HG02938 (cell line): ENCODE measurements around the gene PTGFR.

Source experiments
- ATAC-seq: cut with Tn5 transposase; IDR thresholded peaks from one replicate; pipeline ENCODE4 v1.9.1; 2021; ENCODE audit warnings: mild to moderate bottlenecking, moderate library complexity; ENCODE audit not compliant: unreplicated experiment

PTGFR gene

DNA sequence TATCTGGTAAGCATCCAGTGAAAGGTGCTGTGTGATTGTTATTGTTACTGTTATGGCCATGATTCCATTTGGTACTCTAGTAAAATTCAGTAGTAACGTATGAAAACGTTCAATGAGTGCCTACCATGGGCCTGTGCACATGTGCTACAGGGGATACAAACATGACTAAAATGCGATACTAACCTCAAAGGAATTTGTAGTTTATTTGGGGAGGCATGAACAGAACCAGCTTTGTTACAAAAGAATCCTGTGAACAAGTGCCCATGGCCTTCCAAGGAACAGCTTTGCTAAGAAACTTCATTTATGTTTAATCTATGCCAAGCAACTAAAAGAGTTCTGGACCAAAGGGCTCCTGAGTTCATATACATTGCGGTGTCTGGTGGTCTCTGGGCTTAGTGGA lies 28.7 kb downstream of the PTGFR start:
- ATAC-seq: no peak

DNA sequence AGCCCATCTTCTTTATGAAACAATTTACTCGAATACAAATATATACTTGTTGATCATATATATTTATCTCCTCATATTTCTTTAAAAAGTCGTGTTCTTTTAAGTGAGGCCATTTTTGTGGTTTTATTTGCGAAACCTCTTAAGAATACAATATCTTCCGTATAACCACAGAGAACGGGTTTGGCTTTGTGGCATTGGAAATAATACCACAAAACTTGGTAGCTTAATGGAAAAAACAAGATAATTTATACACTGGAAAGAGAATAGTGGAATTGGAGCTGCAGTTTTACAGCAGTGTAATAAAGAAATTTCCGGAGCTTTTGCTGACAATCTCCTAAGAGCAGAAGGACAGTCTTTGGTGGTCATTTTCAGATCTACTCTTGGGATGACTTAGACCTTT lies 29.4 kb downstream of the PTGFR start:
- no peak for ATAC-seq

DNA sequence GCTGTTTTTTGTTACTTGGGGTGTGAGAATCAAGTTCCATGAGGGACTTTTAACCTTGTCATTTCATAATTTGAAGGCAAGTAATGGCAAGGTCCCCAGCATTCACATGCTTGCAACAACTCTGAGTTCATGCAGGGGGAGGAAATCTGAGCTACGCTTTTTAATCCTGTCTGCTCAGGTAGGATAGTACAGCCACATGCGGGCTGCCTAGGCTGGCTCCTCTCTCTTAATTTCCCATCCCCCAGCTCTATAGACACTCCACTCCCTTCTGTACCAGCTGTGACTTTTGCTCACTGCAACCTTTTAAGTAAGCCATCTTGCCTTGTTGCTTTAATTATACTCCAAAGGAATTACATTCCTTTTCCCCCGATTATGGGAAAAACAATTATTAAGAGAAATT lies 30.1 kb downstream of the PTGFR start:
- ATAC-seq: no peak

DNA sequence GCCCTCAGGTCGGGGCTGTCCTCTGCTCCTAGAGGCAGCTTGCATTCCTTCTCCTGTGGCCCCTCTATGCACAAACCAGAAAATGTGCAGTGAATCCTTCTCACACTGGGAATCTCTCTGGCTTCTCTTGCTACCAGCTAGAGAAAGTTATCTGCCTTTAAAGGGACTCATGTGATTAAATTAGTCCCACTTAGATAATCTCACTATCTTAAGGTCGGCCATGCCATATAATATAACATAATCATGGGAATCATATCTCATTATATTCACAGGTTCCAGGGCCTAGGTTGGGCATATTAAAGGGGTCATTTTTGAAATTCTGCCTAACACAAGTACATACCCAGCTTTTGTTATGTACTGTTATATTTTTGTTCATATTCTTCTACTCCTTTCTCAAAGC lies 31.4 kb downstream of the PTGFR start:
- no peak for ATAC-seq

DNA sequence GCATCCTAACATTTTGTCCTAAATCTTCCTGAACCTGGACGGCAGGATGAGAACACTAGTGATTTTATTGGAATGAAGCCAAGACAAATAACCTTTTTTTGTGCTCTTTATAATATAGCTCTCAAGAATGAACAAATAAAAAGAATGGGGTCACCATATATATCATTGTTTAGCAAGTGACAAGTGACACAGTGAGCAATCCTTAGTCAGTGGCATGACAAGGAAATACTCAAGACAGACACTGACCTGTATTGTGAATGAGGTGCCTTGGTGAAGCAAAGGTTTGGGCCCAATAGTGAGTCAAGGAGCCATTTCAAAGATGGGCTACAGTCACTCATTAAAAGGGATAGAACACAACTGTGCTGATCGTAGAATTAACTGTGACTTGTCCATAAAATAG lies 35.7 kb downstream of the PTGFR start:
- no peak for ATAC-seq

DNA sequence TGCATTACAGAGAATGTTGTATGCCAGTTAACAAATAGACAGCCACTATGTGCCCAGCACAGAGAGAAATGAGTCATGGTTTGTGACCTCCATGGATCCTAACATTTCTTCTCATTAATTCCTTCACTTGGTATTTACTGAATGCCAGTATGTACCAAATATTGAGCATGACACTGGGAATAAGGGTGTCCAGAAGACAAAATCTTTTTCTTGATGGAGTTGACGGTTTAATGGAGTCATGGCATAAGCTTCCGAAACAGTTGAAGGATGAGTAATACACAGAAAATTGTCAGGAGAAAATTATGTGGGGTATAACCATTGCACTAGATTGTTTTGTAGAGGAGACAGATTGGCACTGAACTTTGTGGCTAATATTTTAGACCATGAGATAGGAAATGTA lies 36.9 kb downstream of the PTGFR start:
- no peak for ATAC-seq

DNA sequence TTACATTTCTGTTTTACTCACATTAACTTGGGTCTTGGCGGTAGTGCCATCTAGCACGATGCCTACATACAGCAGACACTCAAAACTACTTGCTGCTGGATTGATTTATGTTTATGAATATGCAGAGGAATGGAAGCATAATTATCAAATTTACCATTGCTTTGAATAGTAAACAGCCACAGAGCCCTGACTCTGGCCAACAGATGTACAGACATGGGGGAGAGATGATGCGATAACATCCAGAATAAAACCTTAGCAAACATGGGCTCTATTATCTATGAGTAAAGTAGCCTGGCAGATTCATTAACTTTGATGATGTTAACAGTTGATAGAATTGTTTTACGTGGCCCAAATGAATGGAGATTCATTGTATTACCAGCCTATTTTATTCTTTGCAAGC lies 42.8 kb downstream of the PTGFR start:
- no peak for ATAC-seq

DNA sequence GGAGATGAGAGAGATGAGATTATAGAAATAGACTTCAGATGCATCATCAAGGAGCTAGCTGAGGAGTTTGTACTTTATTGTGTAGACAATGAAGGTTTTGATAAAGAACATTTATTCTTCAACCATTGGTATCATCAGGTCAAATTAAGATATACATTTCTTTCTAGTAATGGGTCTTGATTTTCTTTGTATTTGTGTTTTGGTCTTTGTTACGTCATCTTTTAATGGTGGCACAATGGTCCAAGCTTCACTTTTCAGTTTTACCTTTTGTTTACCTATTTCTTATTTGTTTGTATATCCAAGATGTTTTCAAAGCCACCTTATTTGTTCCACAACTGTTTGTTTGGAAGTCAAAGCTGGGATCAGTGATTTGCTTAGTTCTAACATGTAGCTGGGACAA lies 44.5 kb downstream of the PTGFR start:
- no peak for ATAC-seq

DNA sequence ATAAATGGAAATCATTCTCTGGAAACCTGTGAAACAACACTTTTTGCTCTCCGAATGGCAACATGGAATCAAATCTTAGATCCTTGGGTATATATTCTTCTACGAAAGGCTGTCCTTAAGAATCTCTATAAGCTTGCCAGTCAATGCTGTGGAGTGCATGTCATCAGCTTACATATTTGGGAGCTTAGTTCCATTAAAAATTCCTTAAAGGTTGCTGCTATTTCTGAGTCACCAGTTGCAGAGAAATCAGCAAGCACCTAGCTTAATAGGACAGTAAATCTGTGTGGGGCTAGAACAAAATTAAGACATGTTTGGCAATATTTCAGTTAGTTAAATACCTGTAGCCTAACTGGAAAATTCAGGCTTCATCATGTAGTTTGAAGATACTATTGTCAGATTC lies 45.7 kb downstream of the PTGFR start:
- ATAC-seq: no peak

DNA sequence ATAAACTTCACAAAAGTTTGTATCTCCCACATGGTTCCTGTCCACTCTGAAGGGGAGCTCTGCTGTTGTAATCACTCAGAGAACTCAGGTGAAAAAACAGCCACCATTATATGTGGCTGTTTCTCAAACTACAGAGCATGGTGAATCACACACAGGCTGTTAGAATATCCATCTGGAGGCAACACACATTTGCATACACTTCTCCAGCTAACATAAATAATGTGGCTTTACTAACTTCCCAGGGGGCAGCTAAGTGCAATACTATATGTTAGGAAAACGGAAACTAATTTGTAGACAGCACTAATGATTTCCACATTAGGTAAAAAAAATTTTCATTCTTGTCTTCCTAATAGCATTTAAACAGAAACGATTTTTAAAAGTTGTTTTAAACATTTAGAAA lies 49.3 kb downstream of the PTGFR start:
- no peak for ATAC-seq

DNA sequence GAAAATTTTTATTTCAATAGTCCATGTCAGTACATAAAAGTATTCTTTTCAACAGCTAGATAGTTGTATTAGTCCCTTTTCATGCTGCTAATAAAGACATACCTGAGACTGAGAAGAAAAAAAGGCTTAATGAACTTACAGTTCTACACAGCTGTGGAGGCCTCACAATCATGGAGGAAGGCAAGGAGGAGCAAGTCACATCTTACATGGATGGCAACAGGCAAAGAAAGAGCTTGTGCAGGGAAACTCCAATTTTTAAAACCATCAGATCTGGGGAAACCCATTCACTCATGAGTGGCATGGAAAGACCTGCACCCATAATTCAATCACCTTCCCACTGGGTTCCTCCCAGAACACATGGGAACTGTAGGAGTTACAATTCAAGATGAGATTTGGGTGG lies 50.7 kb downstream of the PTGFR start:
- no peak for ATAC-seq

DNA sequence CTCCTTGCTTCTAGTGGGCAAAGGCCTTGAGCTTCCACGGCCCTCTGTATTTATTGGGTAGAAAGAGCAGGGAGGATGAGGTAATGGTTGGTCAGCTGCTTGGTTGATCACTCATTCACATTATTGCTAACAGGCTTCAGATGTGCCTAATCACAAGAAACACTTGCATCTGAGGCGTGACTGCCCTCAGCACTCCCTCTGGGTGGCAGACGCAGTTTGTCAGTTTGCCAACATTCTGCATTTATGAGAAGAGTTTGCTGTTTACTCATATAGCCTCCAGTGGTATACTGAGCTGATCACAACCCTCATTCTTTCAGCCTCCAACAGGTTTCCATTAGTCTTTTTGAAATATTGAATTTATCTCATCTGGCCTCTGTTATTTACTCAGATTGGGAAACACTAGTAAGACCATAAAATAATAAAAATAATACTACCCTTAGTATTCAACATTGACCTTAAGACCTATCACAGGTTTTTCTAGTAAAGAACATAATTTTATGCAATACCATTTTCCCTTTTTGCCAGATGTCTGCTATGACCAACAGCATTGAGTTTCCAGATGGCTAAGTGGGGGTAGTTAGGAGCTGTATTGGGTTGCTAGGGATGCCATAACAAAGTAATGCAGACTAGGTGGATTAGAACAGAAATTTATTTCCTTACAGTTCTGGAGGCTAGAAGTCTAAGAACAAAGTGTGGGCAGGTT lies 53.3 kb downstream of the PTGFR start:
- no peak for ATAC-seq

DNA sequence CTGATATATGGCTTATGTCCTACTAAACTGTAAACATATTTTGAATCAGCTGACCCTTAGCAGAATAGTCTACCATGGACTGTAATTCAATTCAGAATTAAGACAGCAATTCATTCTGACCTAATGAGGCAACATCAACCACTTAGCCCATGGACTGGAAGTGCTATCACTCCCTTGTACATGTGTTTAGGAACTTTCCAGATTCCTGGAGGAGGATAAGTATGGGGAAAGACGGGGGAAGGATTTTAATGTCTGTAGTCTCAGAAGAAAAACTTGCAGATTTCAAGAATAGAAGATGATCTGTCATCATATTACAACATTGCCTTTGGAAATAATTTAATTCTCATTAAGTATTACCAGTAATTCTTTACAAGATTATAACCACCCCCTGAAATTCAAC lies 56.3 kb downstream of the PTGFR start:
- no peak for ATAC-seq

DNA sequence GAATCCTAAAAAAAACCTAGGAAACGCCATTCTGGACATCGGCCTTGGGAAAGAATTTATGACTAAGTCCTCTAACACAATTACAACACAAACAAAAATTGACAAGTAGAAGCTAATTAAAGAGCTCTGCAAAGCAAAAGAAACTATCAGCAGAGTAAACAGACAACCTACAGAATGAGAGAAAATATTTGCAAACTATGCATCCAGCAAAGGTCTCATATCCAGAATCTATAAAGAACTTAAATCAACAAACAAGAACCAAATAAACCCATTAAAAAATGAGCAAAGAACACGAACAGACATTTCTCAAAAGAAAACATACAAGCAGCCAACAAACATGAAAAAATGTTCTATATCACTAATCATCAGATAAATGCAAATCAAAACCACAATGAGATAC lies 58.6 kb downstream of the PTGFR start:
- no peak for ATAC-seq

DNA sequence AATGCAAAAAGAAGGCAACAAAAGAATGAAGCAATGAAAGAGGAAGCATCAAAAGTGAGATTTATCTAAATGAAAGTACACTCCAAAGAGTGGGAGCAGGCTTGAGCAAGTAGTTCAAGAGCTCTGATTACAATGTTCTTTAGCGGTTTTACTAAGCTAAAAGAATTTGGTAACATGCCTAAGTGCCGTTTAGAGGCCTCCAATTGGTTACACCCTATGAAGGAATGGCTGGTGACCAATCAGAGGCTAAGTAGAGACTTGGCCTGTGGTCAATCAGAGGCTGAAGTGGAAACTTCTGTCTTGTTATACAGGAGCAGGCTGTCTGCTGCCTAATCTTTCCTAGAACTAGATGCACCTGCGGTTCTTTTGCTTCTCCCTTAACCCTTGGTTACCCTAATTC lies 59.1 kb downstream of the PTGFR start:
- no peak for ATAC-seq

DNA sequence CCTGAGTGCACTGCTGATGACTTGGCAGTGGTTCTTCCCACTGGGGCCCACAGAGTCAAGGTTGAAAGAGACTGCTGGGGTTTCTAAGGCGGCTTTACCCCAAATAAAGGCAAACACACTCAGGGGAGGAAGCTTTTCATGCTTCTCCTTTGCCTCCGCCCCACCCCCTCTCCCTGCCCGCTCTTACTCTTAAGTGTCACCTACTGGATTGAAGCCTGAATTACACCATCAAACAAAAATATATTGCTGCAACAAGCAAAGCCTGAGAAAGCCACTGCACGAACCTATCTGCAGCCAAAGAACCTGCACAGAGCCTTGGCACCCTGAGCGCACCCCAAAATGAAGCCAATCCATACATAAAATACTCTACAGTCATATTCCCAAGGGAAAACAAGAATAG lies 63.1 kb downstream of the PTGFR start:
- ATAC-seq: no peak

DNA sequence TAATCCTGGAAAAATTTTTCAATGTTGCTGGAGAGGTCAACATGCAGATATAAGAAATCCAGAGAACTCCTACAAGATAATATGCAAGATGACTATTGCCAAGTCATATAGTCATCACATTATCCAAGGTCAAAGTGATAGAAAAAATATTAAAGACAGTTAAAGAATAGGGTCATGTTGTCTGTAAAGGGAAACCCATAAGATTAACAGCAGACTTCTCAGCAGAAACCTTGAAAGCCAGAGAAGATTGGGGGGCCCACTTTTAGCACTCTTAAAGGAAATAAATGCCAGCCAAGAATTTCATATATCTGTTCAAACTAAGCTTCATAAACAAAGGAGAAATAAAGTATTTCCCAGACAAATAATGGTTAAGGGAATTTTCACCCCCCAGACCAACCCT lies 64.1 kb downstream of the PTGFR start:
- ATAC-seq: no peak

DNA sequence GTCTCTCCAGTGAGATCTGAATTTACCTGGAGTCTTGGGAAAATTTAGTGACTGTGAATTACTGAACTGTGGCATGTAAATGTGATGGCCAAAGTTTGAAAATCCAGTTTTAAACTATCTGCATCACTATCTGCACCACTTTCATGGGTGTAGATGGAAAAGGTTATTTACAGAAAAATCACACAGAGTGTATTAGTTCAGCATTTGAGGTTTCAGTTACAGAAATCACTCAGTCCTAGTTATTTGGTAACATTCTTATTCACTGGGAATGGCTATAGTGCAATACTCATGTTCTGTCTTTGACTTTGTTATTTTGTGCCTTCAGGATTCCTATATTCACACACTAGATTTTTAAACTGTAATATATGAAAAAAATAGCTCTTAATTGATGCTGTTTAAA lies 68.9 kb downstream of the PTGFR start:
- no peak for ATAC-seq

DNA sequence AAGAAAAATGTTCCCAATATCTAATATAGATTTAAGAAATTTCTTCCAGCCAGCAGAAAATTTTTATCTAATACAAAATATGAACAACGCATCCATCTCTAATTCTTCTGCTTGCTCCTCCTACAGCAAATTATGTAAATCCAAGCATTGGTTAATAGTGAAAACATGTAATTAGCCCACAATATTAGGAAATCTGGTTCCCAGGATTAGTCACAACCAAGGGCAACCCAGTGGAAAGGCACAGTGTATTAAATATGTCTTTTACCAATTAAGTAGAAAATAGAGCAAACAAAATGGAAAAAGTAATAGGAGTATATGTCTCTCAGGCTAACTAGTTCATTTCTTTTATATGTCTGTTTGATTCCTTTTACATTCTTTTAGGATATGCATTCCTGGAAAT lies 70.0 kb downstream of the PTGFR start:
- ATAC-seq: no peak

DNA sequence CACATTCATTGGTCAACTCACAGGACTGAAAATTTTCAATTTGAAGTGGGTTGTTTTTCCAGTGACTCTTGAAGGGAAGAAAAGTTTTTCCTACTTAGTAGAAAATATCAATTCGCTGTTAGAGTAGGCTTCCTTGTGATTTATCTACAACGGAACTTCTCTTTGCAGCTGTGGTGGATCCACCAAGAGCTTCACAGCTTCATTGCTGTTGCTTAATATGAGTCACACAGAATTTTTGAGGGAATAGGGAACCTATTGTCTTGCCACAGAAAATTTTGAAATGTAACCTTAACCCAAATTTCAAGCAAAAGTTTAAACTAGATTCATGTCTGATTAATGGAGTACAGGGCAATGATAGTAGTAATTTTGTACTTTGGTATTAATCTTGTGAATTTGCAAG lies 71.1 kb downstream of the PTGFR start:
- no peak for ATAC-seq

DNA sequence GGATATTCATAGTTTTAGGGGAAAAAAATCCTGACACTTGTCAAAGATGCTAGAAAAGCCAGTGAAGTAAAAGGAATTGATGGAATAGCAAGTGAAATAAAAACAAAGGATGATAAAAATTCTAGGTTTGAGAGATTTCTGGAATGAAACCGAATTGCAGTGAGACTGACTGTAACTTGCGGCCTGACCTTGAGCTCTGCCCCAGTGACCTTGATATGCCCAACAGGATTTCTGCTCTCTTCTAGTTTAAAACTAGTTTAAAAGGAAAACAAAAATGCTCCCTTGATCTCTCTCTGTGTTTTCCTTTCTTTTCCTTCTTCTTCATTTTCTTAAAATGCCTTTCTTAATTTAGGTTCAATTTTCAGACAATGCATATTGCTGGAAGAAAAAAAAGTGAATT lies 74.6 kb downstream of the PTGFR start:
- no peak for ATAC-seq

DNA sequence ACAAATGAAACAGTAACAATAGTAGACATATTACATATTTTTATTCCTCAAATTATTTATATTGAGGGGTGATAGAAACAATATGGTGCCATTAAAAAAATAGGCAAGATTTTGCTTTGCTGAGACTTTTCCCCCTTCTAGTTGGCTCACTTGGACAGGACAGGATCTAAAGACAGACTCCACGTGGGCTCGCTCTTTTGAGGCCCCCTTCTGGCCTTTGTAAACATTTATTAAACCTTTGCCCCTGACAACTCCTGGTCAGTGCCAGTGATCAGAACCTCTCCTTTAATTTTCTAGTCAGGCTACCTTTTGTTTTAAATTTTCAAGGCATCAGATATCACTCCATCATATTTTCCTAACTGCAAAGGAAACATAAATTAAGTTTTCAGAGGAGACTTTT lies 79.8 kb downstream of the PTGFR start:
- no peak for ATAC-seq

DNA sequence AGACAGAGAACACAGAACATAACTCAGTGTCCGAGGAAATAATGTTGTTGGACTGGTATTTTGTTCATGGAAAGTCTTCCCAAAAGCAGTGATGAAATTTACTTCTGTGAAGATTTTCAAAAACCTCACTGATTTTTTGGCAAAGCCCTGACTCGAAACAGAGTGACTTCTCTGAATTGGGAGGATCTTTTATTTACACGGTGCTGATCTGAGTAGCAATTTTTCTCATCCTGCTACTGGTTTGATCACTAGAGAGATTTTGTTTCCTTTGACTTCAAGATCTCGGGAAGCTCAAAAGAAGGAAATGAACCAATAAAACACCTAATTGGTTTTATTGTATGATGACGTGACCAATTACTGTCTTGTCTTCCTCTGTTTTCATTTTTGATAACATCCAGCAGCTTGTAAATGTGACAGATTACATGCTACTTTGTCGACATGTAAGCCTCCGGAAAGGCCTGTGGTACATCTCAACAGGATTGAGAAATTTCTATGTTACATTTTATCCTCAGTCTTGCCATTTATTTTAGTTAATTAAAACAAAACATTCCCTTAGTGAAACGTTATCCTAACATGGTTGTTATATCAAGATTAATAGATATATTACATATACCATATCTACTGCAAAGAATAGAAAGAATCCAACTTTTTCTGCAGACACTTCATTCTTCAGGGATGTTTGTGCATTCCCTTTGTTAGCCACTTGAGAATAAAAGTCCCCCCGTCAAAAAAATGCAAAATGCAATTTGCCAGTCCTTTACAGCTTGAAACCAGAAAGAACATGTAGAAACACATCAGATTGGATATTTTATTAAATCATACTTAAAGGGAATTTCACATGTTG lies 86.7 kb downstream of the PTGFR start:
- ATAC-seq: no peak
